Subcutaneous abdominal adipose tissue (tissue), 5 donors: Measurements from ENCODE around the gene MASP2.
"Not testable (repeated sequence)": the region's sequence is repeated elsewhere in the genome, so short reads cannot be mapped to it uniquely, and the experiment has no call there.

Source experiments
- H3K27ac ChIP-seq: one replicate; pipeline ENCODE4 v1.7.0; 2013; ENCODE audit warnings: low read depth, mild to moderate bottlenecking, inconsistent platforms, low read length, moderate library complexity
- H3K27me3 ChIP-seq, 5 donors: one replicate each; pipeline ENCODE4 v1.7.0; 2013; ENCODE audit warnings: low read length in 5 of 5, inconsistent platforms in 1 of 5; ENCODE audit not compliant: control insufficient read depth in 5 of 5, insufficient read depth in 4 of 5
- H3K36me3 ChIP-seq, 5 donors: one replicate each; pipeline ENCODE4 v1.7.0; 2013; ENCODE audit warnings: low read length in 5 of 5; ENCODE audit not compliant: control insufficient read depth in 5 of 5, insufficient read depth in 5 of 5
- H3K4me1 ChIP-seq, 5 donors: one replicate each; pipeline ENCODE4 v1.7.0; 2013; ENCODE audit warnings: low read length in 5 of 5, mild to moderate bottlenecking in 3 of 5, moderate library complexity in 1 of 5; ENCODE audit not compliant: control insufficient read depth in 5 of 5, insufficient read depth in 5 of 5
- H3K4me3 ChIP-seq, 5 donors: one replicate each; pipeline ENCODE4 v1.7.0; 2013; ENCODE audit warnings: low read length in 5 of 5, low read depth in 1 of 5
- H3K9ac ChIP-seq, 5 donors: one replicate each; pipeline ENCODE4 v1.7.0; 2013; ENCODE audit warnings: low read length in 5 of 5, mild to moderate bottlenecking in 4 of 5, moderate library complexity in 3 of 5
- H3K9me3 ChIP-seq, 5 donors: one replicate each; pipeline ENCODE4 v1.7.0; 2013; ENCODE audit warnings: low read length in 5 of 5; ENCODE audit not compliant: control insufficient read depth in 5 of 5
- donor health status: healthy.
- donor health status: healthy.
- donor health status: healthy.
- donor health status: healthy.
- donor health status: healthy.

The MASP2 gene

DNA sequence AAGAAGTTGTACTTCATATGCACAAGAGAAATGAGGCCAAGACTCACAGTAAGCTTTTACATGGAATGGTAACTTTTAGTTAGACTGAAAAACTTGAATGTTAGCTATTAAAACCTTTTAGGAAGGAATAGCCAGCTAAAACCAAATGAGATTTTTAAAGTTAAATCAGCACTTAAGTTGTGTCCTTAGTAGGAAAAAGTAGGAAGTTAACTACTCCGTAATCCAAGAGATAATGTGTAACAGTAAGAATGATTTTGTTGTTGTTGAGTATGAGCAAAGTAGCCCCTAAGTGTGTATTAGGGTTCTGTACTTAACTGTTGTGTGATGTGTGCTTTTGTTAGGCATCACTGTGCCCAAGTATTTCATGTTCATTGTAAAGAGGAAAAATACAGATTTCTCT lies 21.4 kb downstream of the MASP2 start:
- H3K4me3 ChIP-seq, result no peak overlapping the region
- peaks cover 52 to 79% (median 71%) of the 10 kb centered on the region in 5 donors for H3K36me3 ChIP-seq

DNA sequence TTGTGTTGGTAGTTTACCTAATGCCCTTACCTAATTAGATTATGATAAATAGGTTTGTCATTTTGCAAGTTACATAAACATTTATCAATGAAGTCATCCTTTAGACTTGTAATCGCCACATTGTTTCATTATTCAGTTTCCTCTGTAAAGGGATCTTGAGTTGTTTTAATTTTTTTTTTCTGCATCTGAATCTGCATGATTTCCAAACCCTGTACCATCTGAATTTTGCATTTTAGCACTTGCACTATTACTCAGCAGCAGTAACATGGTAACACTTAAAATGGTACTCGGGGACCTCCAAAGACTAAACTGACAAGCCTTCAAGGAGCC lies 22.2 kb downstream of the MASP2 start:
- no peak overlapping the region for H3K9ac ChIP-seq
- no peaks in the 10 kb centered on the region for H3K27me3 ChIP-seq
- no peak overlapping the region for H3K27ac ChIP-seq
- peaks cover 50 to 79% (median 71%) of the 10 kb centered on the region in 5 donors for H3K36me3 ChIP-seq
- no peaks in the 10 kb centered on the region for H3K9me3 ChIP-seq
- H3K4me3 ChIP-seq, result no peak overlapping the region
- peaks cover 0 to 4% (median 0%) of the 10 kb centered on the region in 5 donors for H3K4me1 ChIP-seq

More for the DNA sequence above, 21.4 kb downstream of the MASP2 start:
- H3K27ac ChIP-seq, result no peak overlapping the region
- H3K27me3 ChIP-seq, result no peaks in the 10 kb centered on the region
- H3K9ac ChIP-seq, result no peak overlapping the region
- H3K4me1 ChIP-seq, result peaks cover 0 to 4% (median 0%) of the 10 kb centered on the region in 5 donors
- no peaks in the 10 kb centered on the region for H3K9me3 ChIP-seq

DNA sequence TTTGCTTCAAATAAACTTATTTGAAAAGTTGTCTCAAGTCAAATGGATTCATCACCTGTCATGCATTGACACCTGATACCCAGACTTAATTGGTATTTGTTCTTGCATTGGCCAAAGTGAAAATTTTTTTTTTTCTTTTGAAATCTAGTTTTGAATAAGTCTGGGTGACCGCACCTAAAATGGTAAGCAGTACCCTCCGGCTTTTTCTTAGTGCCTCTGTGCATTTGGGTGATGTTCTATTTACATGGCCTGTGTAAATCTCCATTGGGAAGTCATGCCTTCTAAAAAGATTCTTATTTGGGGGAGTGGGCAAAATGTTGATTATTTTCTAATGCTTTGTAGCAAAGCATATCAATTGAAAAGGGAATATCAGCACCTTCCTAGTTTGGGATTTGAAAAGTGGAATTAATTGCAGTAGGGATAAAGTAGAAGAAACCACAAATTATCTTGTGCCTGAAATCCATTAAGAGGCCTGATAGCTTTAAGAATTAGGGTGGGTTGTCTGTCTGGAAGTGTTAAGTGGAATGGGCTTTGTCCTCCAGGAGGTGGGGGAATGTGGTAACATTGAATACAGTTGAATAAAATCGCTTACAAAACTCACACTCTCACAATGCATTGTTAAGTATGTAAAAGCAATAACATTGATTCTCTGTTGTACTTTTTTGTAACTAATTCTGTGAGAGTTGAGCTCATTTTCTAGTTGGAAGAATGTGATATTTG lies 22.7 kb downstream of the MASP2 start:
- H3K27me3 ChIP-seq, result no peaks in the 10 kb centered on the region
- H3K9ac ChIP-seq, result no peak overlapping the region
- no peaks in the 10 kb centered on the region for H3K9me3 ChIP-seq
- peaks cover 0 to 4% (median 0%) of the 10 kb centered on the region in 5 donors for H3K4me1 ChIP-seq
- no peak overlapping the region for H3K4me3 ChIP-seq
- peaks cover 50 to 81% (median 72%) of the 10 kb centered on the region in 5 donors for H3K36me3 ChIP-seq
- no peak overlapping the region for H3K27ac ChIP-seq

DNA sequence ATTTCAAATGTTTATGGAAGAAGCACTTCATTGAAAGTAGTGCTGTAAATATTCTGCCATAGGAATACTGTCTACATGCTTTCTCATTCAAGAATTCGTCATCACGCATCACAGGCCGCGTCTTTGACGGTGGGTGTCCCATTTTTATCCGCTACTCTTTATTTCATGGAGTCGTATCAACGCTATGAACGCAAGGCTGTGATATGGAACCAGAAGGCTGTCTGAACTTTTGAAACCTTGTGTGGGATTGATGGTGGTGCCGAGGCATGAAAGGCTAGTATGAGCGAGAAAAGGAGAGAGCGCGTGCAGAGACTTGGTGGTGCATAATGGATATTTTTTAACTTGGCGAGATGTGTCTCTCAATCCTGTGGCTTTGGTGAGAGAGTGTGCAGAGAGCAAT lies 23.8 kb downstream of the MASP2 start:
- Histone ChIP-seq H3K9me3 (no peaks in the 10 kb centered on the region), H3K4me3 (no peak overlapping the region), H3K4me1 (peaks cover 0 to 4% (median 0%) of the 10 kb centered on the region in 5 donors), H3K27me3 (no peaks in the 10 kb centered on the region), H3K27ac (no peak overlapping the region), H3K36me3 (peaks cover 60 to 92% (median 81%) of the 10 kb centered on the region in 5 donors), H3K9ac (no peak overlapping the region)

DNA sequence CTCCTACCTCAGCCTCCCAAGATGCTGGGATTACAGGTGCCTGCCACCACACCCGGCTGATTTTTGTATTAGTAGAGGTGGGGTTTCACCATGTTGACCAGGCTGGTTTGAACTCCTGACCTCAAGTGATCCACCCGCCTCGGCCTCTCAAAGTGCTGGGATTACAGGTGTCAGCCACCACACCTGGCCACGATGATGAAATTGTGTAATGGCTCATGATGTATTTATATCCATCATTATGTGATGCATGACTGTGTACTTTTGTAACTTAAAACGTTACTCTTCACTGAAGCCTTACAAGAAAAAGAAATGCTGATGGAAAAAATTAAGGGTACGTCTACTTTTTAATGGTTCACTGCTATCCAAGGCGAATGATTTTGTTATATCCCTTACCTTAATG lies 27.1 kb downstream of the MASP2 start:
- no peaks in the 10 kb centered on the region for H3K9me3 ChIP-seq
- H3K4me3 ChIP-seq, result no peak overlapping the region
- H3K36me3 ChIP-seq, result peaks cover 44 to 96% (median 81%) of the 10 kb centered on the region in 5 donors
- H3K4me1 ChIP-seq, result peaks cover 0 to 6% (median 0%) of the 10 kb centered on the region in 5 donors
- H3K27ac ChIP-seq, result no peak overlapping the region
- no peaks in the 10 kb centered on the region for H3K27me3 ChIP-seq
- no peak overlapping the region for H3K9ac ChIP-seq

DNA sequence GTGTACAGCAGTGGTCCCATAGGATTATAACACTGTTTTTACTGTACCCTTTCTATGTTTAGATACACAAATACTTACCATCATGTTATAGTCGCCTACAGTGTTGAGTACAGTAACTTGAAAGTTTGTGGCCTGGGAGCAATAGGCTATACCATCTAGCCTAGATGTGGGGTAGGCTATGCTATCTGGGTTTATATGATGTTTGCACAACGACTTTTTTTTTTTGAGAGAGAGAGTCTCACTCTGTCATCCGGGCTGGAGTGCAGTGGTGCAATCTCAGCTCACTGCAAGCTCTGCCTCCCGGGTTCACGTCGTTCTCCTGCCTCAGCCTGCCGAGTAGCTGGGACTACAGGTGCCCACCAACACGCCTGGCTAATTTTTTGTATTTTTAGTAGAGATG lies 27.7 kb downstream of the MASP2 start:
- Histone ChIP-seq H3K36me3 (peaks cover 40 to 96% (median 79%) of the 10 kb centered on the region in 5 donors), H3K4me1 (peaks cover 0 to 12% (median 5%) of the 10 kb centered on the region in 5 donors)
- H3K9me3 ChIP-seq, H3K9ac ChIP-seq, H3K27ac ChIP-seq, H3K4me3 ChIP-seq, H3K27me3 ChIP-seq: not testable (repeated sequence)

DNA sequence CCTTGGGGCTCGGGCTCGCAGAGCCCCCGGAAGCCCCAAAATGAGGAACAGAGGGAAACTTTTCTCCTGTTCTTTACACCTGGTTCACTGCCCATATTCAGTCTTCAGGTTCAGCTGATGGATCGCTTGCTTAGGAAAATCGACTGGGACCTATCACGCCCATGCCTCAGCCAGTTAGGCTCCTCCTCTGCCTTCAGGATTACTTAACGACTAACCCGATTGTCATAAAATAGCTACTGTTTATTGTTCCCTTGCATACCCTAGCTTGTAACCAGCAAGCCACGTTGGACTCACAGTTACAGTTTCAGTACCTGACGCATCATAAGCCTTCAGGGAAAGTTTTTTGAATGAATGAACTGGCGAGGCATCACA lies 33.9 kb downstream of the MASP2 start:
- H3K4me1 ChIP-seq, result peaks cover 10 to 32% (median 24%) of the 10 kb centered on the region in 5 donors
- H3K27ac ChIP-seq, result peak overlapping the region; percentile 92
- H3K4me3 ChIP-seq, result peak overlapping the region; percentile 82 to 99 (median 92)

DNA sequence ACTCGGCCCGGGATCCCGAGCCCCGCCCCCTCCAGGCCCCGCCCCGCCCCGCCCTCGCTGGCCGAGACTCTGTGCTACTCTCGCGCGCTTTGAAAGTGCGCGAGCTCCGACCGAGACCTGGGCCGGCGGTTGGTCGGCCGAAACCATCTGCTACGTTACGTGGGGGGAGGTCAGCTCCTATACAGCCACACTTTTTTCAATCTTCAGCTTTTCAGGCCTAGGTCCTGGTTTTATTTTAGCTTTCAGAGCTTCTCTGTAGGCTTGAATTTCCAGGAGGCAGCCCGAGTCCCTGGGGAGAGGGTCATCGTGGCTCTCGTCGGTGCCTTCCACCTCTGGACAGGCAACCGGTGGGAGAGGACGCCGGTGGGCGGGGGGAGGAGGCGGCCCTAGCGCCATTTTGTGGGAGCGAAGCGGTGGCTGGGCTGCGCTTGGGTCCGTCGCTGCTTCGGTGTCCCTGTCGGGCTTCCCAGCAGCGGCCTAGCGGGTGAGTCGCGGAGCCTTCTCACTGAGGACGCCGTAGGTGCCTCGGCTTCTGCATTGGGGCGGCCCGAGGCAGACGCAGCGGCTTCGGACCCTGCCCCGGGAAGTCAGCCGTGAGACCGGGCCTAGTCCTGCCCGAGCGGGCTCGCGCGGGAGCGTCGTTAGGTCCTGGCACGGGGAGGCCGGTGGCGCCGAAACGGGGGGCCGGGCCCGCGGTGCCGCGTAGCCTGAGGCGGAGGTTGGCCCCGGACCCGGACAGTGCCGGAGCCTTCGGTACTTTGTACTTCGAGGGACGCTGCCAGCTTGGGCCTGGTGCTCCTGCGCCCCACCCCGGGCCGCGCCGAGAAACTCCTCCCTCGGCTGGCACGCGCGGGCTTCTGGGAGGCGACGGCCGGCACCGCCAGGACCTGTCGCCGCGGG lies 34.5 kb downstream of the MASP2 start, which contains the start of gene TARDBP:
Gene TARDBP, plus strand, starts transcription at position 395 of the 900 bp plus-strand sequence. CDS start 1,074 bp downstream, outside the sequence.
- peak within 1 kb of the TSS; percentile 82 to 99 (median 92) for H3K4me3 ChIP-seq
- peaks cover 10 to 32% (median 24%) of the 10 kb centered on the region in 5 donors for H3K4me1 ChIP-seq
- no peaks in the 10 kb centered on the region for H3K9me3 ChIP-seq
- H3K27ac ChIP-seq, result peak within 1 kb of the TSS; percentile 92
- H3K27me3 ChIP-seq, result no peaks in the 10 kb centered on the region
- H3K9ac ChIP-seq, result peak within 1 kb of the TSS; percentile 63 to 100 (median 98)
- H3K36me3 ChIP-seq, result peaks cover 14 to 38% (median 29%) of the 10 kb centered on the region in 5 donors

More for the DNA sequence above, 33.9 kb downstream of the MASP2 start:
- Histone ChIP-seq H3K9me3 (no peaks in the 10 kb centered on the region), H3K36me3 (peaks cover 14 to 44% (median 31%) of the 10 kb centered on the region in 5 donors), H3K9ac (peak overlapping the region; percentile 57 to 100 (median 98)), H3K27me3 (no peaks in the 10 kb centered on the region)

DNA sequence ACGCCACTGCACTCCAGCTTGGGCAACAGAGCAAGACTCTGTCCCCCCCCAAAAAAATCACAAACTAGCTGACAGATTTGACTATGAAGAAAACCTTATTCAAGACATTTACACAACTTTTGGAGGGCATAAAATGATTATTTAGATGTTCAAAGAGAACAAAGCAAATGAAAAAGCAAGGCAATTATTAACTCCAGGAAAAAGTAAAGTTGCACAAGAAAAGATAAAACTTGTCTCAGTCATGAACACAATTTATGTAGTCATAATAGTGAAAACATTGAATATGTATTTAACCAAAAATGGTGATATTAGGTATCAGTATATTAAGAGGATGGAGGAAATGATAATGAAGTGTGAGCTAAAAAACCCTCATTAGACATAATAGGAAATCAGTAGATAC lies 46.5 kb downstream of the MASP2 start:
- no peak overlapping the region for H3K27ac ChIP-seq

DNA sequence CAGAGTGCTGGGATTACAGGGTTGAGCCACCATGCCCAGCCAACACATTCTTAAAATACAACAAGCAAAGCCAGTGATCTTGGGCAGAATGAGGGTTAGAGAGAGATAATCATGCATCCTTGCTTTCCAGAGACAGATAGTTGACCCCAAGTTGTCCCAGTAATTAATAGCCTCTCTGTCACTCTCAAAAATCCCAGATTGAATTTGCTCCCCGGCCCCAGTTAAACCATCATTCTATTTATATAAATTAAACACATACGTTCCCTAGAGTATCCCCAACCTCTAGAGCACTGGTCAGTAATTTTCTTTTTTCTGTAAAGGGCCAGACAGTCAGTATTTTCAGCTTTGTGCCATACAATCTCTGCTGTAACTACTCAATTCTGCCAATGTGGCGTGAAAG lies 50.9 kb downstream of the MASP2 start:
- H3K27ac ChIP-seq, result no peak overlapping the region
- no peaks in the 10 kb centered on the region for H3K4me1 ChIP-seq
- H3K27me3 ChIP-seq, result no peaks in the 10 kb centered on the region
- peaks cover 0 to 5% (median 0%) of the 10 kb centered on the region in 5 donors for H3K9me3 ChIP-seq
- no peak overlapping the region for H3K9ac ChIP-seq
- H3K4me3 ChIP-seq, result no peak overlapping the region
- H3K36me3 ChIP-seq, result no peaks in the 10 kb centered on the region

More for the DNA sequence above, 46.5 kb downstream of the MASP2 start:
- H3K27me3 ChIP-seq, result no peaks in the 10 kb centered on the region
- no peaks in the 10 kb centered on the region for H3K4me1 ChIP-seq
- H3K9me3 ChIP-seq, result peaks cover 0 to 5% (median 0%) of the 10 kb centered on the region in 5 donors
- H3K36me3 ChIP-seq, result no peaks in the 10 kb centered on the region
- H3K9ac ChIP-seq, result no peak overlapping the region
- H3K4me3 ChIP-seq, result no peak overlapping the region
